Neural progenitor cell (in vitro differentiated cells): Measurements from ENCODE around the gene LIMA1. TPM values are rescaled to one million over a fixed set of nuclear protein-coding genes. Genes with fewer than 3 reads are reported as not detected.
A peak's percentile ranks its signal among the peaks of the same experiment; 100 is the strongest.
"Not testable (repeated sequence)": the region's sequence is repeated elsewhere in the genome, so short reads cannot be mapped to it uniquely, and the experiment has no call there.

Source experiments
- DNase-seq: peaks from one replicate; pipeline ENCODE4 v3.0.0-alpha.2; 2016; ENCODE audit warnings: low spot score
- H2AFZ ChIP-seq: fragments of 200-600 bp; sonication (generic); replicated peaks from 2 replicates; pipeline ENCODE4 v1.6.1; 2016; ENCODE audit warnings: antibody characterized with exemption
- H3F3A ChIP-seq: fragments of 200-600 bp; sonication (generic); 2 replicates; pipeline ENCODE4 v1.6.1; 2016; ENCODE audit warnings: antibody characterized with exemption, low read depth
- H3K27ac ChIP-seq: fragments of 200-600 bp; sonication (generic); 2 replicates; pipeline ENCODE4 v1.5.1; 2016; ENCODE audit warnings: mild to moderate bottlenecking
- H3K27me3 ChIP-seq: fragments of 200-600 bp; sonication (generic); 2 replicates; pipeline ENCODE4 v1.6.1; 2016; ENCODE audit warnings: mild to moderate bottlenecking, moderate library complexity
- H3K36me3 ChIP-seq: fragments of 200-600 bp; sonication (generic); 2 replicates; pipeline ENCODE4 v1.5.1; 2016
- H3K4me1 ChIP-seq: fragments of 200-600 bp; sonication (generic); 2 replicates; pipeline ENCODE4 v1.6.1; 2016; ENCODE audit warnings: mixed run types
- H3K4me2 ChIP-seq: fragments of 200-600 bp; sonication (generic); 2 replicates; pipeline ENCODE4 v1.6.1; 2016
- H3K4me3 ChIP-seq: fragments of 200-600 bp; sonication (generic); 2 replicates; pipeline ENCODE4 v1.5.1; 2016
- H3K79me2 ChIP-seq: fragments of 200-600 bp; sonication (generic); 2 replicates; pipeline ENCODE4 v1.6.1; 2016; ENCODE audit warnings: low read depth
- H3K9ac ChIP-seq: fragments of 200-600 bp; sonication (generic); 2 replicates; pipeline ENCODE4 v1.6.1; 2016
- H3K9me3 ChIP-seq: fragments of 200-600 bp; sonication (generic); 2 replicates; pipeline ENCODE4 v1.5.1; 2016; ENCODE audit warnings: low read depth
- H4K20me1 ChIP-seq: fragments of 200-600 bp; sonication (generic); 2 replicates; pipeline ENCODE4 v1.6.1; 2016; ENCODE audit warnings: low read depth
- H3K27ac Mint-ChIP-seq: 3 replicates; pipeline ENCODE4 v1.8.0; 2021; ENCODE audit warnings: mixed read lengths
- H3K27me3 Mint-ChIP-seq: 2 replicates; pipeline ENCODE4 v1.8.0; 2022; ENCODE audit warnings: low read depth, mild to moderate bottlenecking, inconsistent platforms, moderate library complexity, mixed read lengths; ENCODE audit not compliant: insufficient read depth
- H3K36me3 Mint-ChIP-seq: 3 replicates; pipeline ENCODE4 v1.8.0; 2021; ENCODE audit warnings: mixed read lengths
- H3K4me1 Mint-ChIP-seq: 3 replicates; pipeline ENCODE4 v1.8.0; 2021; ENCODE audit warnings: mixed read lengths
- H3K4me3 Mint-ChIP-seq: 3 replicates; pipeline ENCODE4 v1.8.0; 2021; ENCODE audit warnings: mild to moderate bottlenecking, moderate library complexity, mixed read lengths
- H3K9me3 Mint-ChIP-seq: 3 replicates; pipeline ENCODE4 v1.8.0; 2020; ENCODE audit warnings: mixed read lengths
- EZH2 ChIP-seq: fragments of 200-600 bp; sonication (generic); IDR thresholded peaks from 2 replicates; pipeline ENCODE4 v1.6.1; 2017; ENCODE audit warnings: antibody characterized with exemption, mild to moderate bottlenecking, moderate library complexity
- EZH2phosphoT487 ChIP-seq: fragments of 200-600 bp; sonication (generic); IDR thresholded peaks from 2 replicates; pipeline ENCODE4 v1.6.1; 2017; ENCODE audit warnings: antibody characterized with exemption
- total RNA-seq: library from RNA; depleted of rRNA; stranded (reverse); fragments of >200 nt; gene quantifications from 2 replicates; pipeline ENCODE4 v1.2.3, GENCODE V29; 2015; ENCODE audit warnings: low replicate concordance
- TF ChIP-seq, protein P1 (sequence below): fragments of 200-600 bp; sonication (generic); IDR thresholded peaks from 2 replicates; pipeline ENCODE4 v1.5.1; 2017; ENCODE audit warnings: antibody characterized with exemption, mild to moderate bottlenecking

The LIMA1 gene
- total RNA-seq, 1 donor from 2014 or later = 25.0 TPM

- Mint-ChIP-seq H3K9me3 (no peaks in the 10 kb centered on the region), H3K4me1 (no peaks in the 10 kb centered on the region), H3K4me3 (no peak overlapping the region)
Measured at GRCh38 chr12:50317203-50317602, 33.9 kb upstream of the LIMA1 start.

GRCh38 chr12:50315803-50316202 lies 32.5 kb upstream of the LIMA1 start:
- DNase-seq = no peak
- Mint-ChIP-seq H3K9me3 (no peaks in the 10 kb centered on the region), H3K4me3 (no peak overlapping the region), H3K36me3 (no peaks in the 10 kb centered on the region), H3K27me3 (peaks cover 2% of the 10 kb centered on the region), H3K27ac (no peak overlapping the region), H3K4me1 (no peaks in the 10 kb centered on the region)
- Histone ChIP-seq H3K79me2 (no peaks in the 10 kb centered on the region), H3K27ac (no peak overlapping the region), H3F3A (no peaks in the 10 kb centered on the region), H3K4me1 (no peaks in the 10 kb centered on the region), H3K4me3 (no peak overlapping the region), H2AFZ (no peak overlapping the region), H3K36me3 (no peaks in the 10 kb centered on the region), H3K9me3 (no peaks in the 10 kb centered on the region), H4K20me1 (no peaks in the 10 kb centered on the region), H3K4me2 (no peak overlapping the region), H3K9ac (no peak overlapping the region), H3K27me3 (no peaks in the 10 kb centered on the region)
- TF ChIP-seq EZH2phosphoT487 (no peak), EZH2 (no peak)
- TF ChIP-seq, protein P1, sequence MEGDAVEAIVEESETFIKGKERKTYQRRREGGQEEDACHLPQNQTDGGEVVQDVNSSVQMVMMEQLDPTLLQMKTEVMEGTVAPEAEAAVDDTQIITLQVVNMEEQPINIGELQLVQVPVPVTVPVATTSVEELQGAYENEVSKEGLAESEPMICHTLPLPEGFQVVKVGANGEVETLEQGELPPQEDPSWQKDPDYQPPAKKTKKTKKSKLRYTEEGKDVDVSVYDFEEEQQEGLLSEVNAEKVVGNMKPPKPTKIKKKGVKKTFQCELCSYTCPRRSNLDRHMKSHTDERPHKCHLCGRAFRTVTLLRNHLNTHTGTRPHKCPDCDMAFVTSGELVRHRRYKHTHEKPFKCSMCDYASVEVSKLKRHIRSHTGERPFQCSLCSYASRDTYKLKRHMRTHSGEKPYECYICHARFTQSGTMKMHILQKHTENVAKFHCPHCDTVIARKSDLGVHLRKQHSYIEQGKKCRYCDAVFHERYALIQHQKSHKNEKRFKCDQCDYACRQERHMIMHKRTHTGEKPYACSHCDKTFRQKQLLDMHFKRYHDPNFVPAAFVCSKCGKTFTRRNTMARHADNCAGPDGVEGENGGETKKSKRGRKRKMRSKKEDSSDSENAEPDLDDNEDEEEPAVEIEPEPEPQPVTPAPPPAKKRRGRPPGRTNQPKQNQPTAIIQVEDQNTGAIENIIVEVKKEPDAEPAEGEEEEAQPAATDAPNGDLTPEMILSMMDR = no peak

More at GRCh38 chr12:50317203-50317602, 33.9 kb upstream of the LIMA1 start:
- no peak overlapping the region for H3K27ac Mint-ChIP-seq
- Histone ChIP-seq H3K4me2 (no peak overlapping the region), H3K9me3 (no peaks in the 10 kb centered on the region), H3K4me3 (no peak overlapping the region), H2AFZ (no peak overlapping the region), H3K79me2 (no peaks in the 10 kb centered on the region), H3F3A (no peaks in the 10 kb centered on the region), H3K27me3 (no peaks in the 10 kb centered on the region), H3K27ac (no peak overlapping the region), H3K9ac (no peak overlapping the region), H3K36me3 (no peaks in the 10 kb centered on the region), H3K4me1 (no peaks in the 10 kb centered on the region), H4K20me1 (no peaks in the 10 kb centered on the region)
- H3K27me3 Mint-ChIP-seq = peaks cover 2% of the 10 kb centered on the region
- no peak for DNase-seq
- TF ChIP-seq EZH2phosphoT487 (no peak), EZH2 (no peak)
- TF ChIP-seq, protein P1 = no peak
- H3K36me3 Mint-ChIP-seq = no peaks in the 10 kb centered on the region

GRCh38 chr12:50314636-50315312 lies 31.5 kb upstream of the LIMA1 start:
- peak; percentile 64 for DNase-seq
- Histone ChIP-seq H3K27ac (no peak overlapping the region), H3K27me3 (no peaks in the 10 kb centered on the region), H3K9ac (no peak overlapping the region), H3F3A (no peaks in the 10 kb centered on the region), H3K36me3 (no peaks in the 10 kb centered on the region), H3K4me3 (no peak overlapping the region), H2AFZ (no peak overlapping the region), H3K9me3 (no peaks in the 10 kb centered on the region), H3K79me2 (no peaks in the 10 kb centered on the region), H3K4me1 (no peaks in the 10 kb centered on the region), H3K4me2 (no peak overlapping the region), H4K20me1 (no peaks in the 10 kb centered on the region)
- H3K36me3 Mint-ChIP-seq = no peaks in the 10 kb centered on the region
- peaks cover 2% of the 10 kb centered on the region for H3K27me3 Mint-ChIP-seq
- no peaks in the 10 kb centered on the region for H3K4me1 Mint-ChIP-seq
- no peaks in the 10 kb centered on the region for H3K9me3 Mint-ChIP-seq
- no peak overlapping the region for H3K4me3 Mint-ChIP-seq
- peak overlapping the region; percentile 72 for H3K27ac Mint-ChIP-seq
- TF ChIP-seq EZH2phosphoT487 = no peak
- TF ChIP-seq, protein P1 = peak; percentile 72
- TF ChIP-seq EZH2 = no peak

- not testable (repeated sequence) for H2AFZ ChIP-seq, H3K4me1 Mint-ChIP-seq, H3K27me3 Mint-ChIP-seq
Measured at GRCh38 chr12:50313971-50314370, 30.7 kb upstream of the LIMA1 start.

More at GRCh38 chr12:50313971-50314370, 30.7 kb upstream of the LIMA1 start:
- H4K20me1 ChIP-seq, H3K4me3 Mint-ChIP-seq, H3K36me3 Mint-ChIP-seq, H3K27me3 ChIP-seq, H3F3A ChIP-seq, H3K4me2 ChIP-seq, H3K27ac Mint-ChIP-seq, H3K9me3 Mint-ChIP-seq, H3K27ac ChIP-seq, H3K36me3 ChIP-seq, H3K79me2 ChIP-seq, H3K9me3 ChIP-seq, H3K4me1 ChIP-seq, H3K9ac ChIP-seq, H3K4me3 ChIP-seq, DNase-seq: not testable (repeated sequence)
